Gastrocnemius medialis (tissue), 4 donors: ENCODE results near the gene DHX15.

Experiments
- CTCF ChIP-seq, 5 experiments: fragments of 450-650 bp in 3 of 5; fragments of 200-600 bp in 2 of 5; sonication (generic) in 2 of 5; IDR thresholded peaks in 4 of 5; conservative IDR thresholded peaks in 1 of 5; 1 replicate in 4 of 5; 2 replicates in 1 of 5; pipeline ENCODE4 v1.5.1; 2016 to 2019; ENCODE audit warnings: antibody characterized with exemption in 5 of 5, mild to moderate bottlenecking in 3 of 5, moderate library complexity in 3 of 5
- POLR2A ChIP-seq, 2 donors: fragments of 450-650 bp; IDR thresholded peaks; one replicate each; pipeline ENCODE4 v1.6.1; 2017; ENCODE audit warnings: antibody characterized with exemption in 2 of 2, mild to moderate bottlenecking in 2 of 2, moderate library complexity in 2 of 2

GRCh38 chr4:24477919-24478318 is 106.4 kb downstream of the DHX15 start:
- no peak for TF ChIP-seq POLR2A (IDR thresholded peaks at IDR 0.05)
- TF ChIP-seq CTCF (IDR thresholded peaks at IDR 0.05 in 4 of 5, conservative IDR thresholded peaks at IDR 0.05 in 1 of 5) = no peak
